A549 (cell line): ENCODE measurements around the gene CLN5. TPM values are rescaled to one million over a fixed set of nuclear protein-coding genes. Genes with fewer than 3 reads are reported as not detected.

Experiments used
- ATAC-seq, 2 experiments: fragments of 200-7000 bp in 1 of 2; fragments of >200 bp in 1 of 2; cut with Nextera tagmentation in 1 of 2; cut with Tn5 transposase in 1 of 2; 3 replicates each; pipeline versions ENCODE4 v1.8.0 to v1.9.1; 2018 to 2020; ENCODE audit warnings: mild to moderate bottlenecking in 1 of 2, moderate library complexity in 1 of 2
- CTCF ChIA-PET: fragments of 300-600 bp; sonication (Branson Sonifier 250); formaldehyde crosslinking; extraction: SDS; loops from one replicate; lab custom pipeline; 2021; ENCODE audit warnings: antibody characterized with exemption, inconsistent platforms; lab: Yijun Ruan, JAX
- POLR2A ChIA-PET: fragments of 350-600 bp; formaldehyde crosslinking; extraction: SDS; loops from one replicate; lab custom pipeline; 2021; ENCODE audit warnings: antibody characterized with exemption, inconsistent platforms; lab: Yijun Ruan, JAX
- DNase-seq, 2 experiments: peaks; one replicate each; pipeline versions ENCODE4 v3.0.0 to v3.0.0-alpha.2; 2011 to 2016; ENCODE audit warnings: low read depth in 1 of 2, low spot score in 1 of 2
- FAIRE-seq: peaks from 2 replicates; lab custom pipeline; 2011; peaks lifted over from hg19 to GRCh38; lab: Jason Lieb, UNC
- H3K27ac ChIP-seq, 2 experiments: fragments of >200 bp; sonication (Bioruptor Twin); formaldehyde crosslinking; 3 replicates each; pipeline ENCODE4 v1.5.1; 2016 to 2017
- H3K4me1 ChIP-seq: fragments of >200 bp; sonication (Bioruptor Twin); formaldehyde crosslinking; 3 replicates; pipeline ENCODE4 v1.6.1; 2016
- H3K4me2 ChIP-seq: fragments of >200 bp; sonication (Bioruptor Twin); formaldehyde crosslinking; 3 replicates; pipeline ENCODE4 v1.6.1; 2016
- H3K4me3 ChIP-seq: fragments of >200 bp; sonication (Bioruptor Twin); formaldehyde crosslinking; 3 replicates; pipeline ENCODE4 v1.5.1; 2016
- H3K9me3 ChIP-seq: fragments of >200 bp; sonication (Bioruptor Twin); formaldehyde crosslinking; 3 replicates; pipeline ENCODE4 v1.6.1; 2016
- BHLHE40 ChIP-seq: IDR thresholded peaks from 2 replicates; pipeline ENCODE4 v1.6.1; 2012; ENCODE audit warnings: low read depth, low read length, inconsistent platforms
- CBX2 ChIP-seq: fragments of 200-600 bp; sonication (generic); IDR thresholded peaks from 2 replicates; pipeline ENCODE4 v1.6.1; 2016; ENCODE audit warnings: low read depth, mild to moderate bottlenecking, borderline replicate concordance
- CBX8 ChIP-seq: fragments of 200-600 bp; sonication (generic); IDR thresholded peaks from 2 replicates; pipeline ENCODE4 v1.6.1; 2016
- CHD4 ChIP-seq: fragments of 200-600 bp; sonication (generic); IDR thresholded peaks from 2 replicates; pipeline ENCODE4 v1.6.1; 2016; ENCODE audit warnings: antibody characterized with exemption, mild to moderate bottlenecking, borderline replicate concordance
- EHMT2 ChIP-seq: fragments of 200-600 bp; sonication (generic); IDR thresholded peaks from 2 replicates; pipeline ENCODE4 v1.6.1; 2016; ENCODE audit warnings: antibody characterized with exemption, low read depth, mild to moderate bottlenecking, moderate library complexity
- EP300 ChIP-seq, 2 experiments: fragments of >200 bp; sonication (Bioruptor Twin); formaldehyde crosslinking; IDR thresholded peaks; 2 replicates in 1 of 2; 3 replicates in 1 of 2; pipeline ENCODE4 v1.6.1; 2016 to 2017
- FOSB ChIP-seq: fragments of 250-450 bp; sonication (Bioruptor Pico); IDR thresholded peaks from 2 replicates; pipeline ENCODE4 v1.5.0; 2020; ENCODE audit warnings: mild to moderate bottlenecking, moderate library complexity
- FOSL2 ChIP-seq, 2 experiments: fragments of 450-650 bp in 1 of 2; fragments of >200 bp in 1 of 2; sonication (Bioruptor Twin) in 1 of 2; formaldehyde crosslinking; IDR thresholded peaks; 2 replicates each; pipeline versions ENCODE4 v1.5.0 to v1.6.1; 2016 to 2020; ENCODE audit warnings: mild to moderate bottlenecking in 1 of 2, moderate library complexity in 1 of 2
- FOXS1 ChIP-seq: fragments of 250-450 bp; sonication (Bioruptor Pico); IDR thresholded peaks from 2 replicates; pipeline ENCODE4 v1.5.0; 2020; ENCODE audit warnings: mild to moderate bottlenecking, moderate library complexity
- GATA3 ChIP-seq: IDR thresholded peaks from 2 replicates; pipeline ENCODE4 v1.6.1; 2012; ENCODE audit warnings: borderline replicate concordance
- HEYL ChIP-seq: fragments of 250-450 bp; sonication (Bioruptor Pico); IDR thresholded peaks from 2 replicates; pipeline ENCODE4 v1.8.0; 2021; ENCODE audit warnings: mild to moderate bottlenecking, moderate library complexity
- HOXB5 ChIP-seq: fragments of 250-450 bp; sonication (Bioruptor Pico); IDR thresholded peaks from 2 replicates; pipeline ENCODE4 v1.5.0; 2020; ENCODE audit warnings: mild to moderate bottlenecking, moderate library complexity
- KDM1A ChIP-seq: fragments of 200-600 bp; sonication (generic); IDR thresholded peaks from 2 replicates; pipeline ENCODE4 v1.6.1; 2016; ENCODE audit warnings: low read depth, mild to moderate bottlenecking
- KDM5A ChIP-seq: fragments of 200-600 bp; sonication (generic); IDR thresholded peaks from 2 replicates; pipeline ENCODE4 v1.6.1; 2016; ENCODE audit warnings: antibody characterized with exemption, mild to moderate bottlenecking
- MAZ ChIP-seq: fragments of 150-350 bp; IDR thresholded peaks from 2 replicates; pipeline ENCODE4 v1.6.1; 2014; ENCODE audit warnings: antibody characterized with exemption, low read depth, low read length, borderline replicate concordance
- NFE2L2 ChIP-seq: fragments of 150-350 bp; conservative IDR thresholded peaks from 2 replicates; pipeline ENCODE4 v1.6.1; 2014; ENCODE audit warnings: low read length
- NR3C1 ChIP-seq: fragments of >200 bp; sonication (Bioruptor Twin); formaldehyde crosslinking; IDR thresholded peaks from 3 replicates; pipeline ENCODE4 v1.6.1; 2017
- PHF8 ChIP-seq: fragments of 200-600 bp; sonication (generic); IDR thresholded peaks from 2 replicates; pipeline ENCODE4 v1.6.1; 2016; ENCODE audit warnings: low read depth, mild to moderate bottlenecking, antibody characterized with exemption, moderate library complexity, borderline replicate concordance
- POLR2A ChIP-seq: IDR thresholded peaks from 2 replicates; pipeline ENCODE4 v1.6.1; 2012; ENCODE audit warnings: mild to moderate bottlenecking, low read length
- RFX5 ChIP-seq: fragments of 450-650 bp; IDR thresholded peaks from 2 replicates; pipeline ENCODE4 v1.7.1; 2014; ENCODE audit warnings: antibody characterized with exemption, mild to moderate bottlenecking, moderate library complexity
- SMC3 ChIP-seq: fragments of >200 bp; sonication (Bioruptor Twin); formaldehyde crosslinking; IDR thresholded peaks from 3 replicates; pipeline ENCODE4 v1.6.1; 2018; ENCODE audit warnings: inconsistent platforms
- TP53 ChIP-seq: fragments of 250-450 bp; sonication (Bioruptor Pico); IDR thresholded peaks from 2 replicates; pipeline ENCODE4 v1.5.0; 2021; ENCODE audit warnings: mild to moderate bottlenecking, moderate library complexity
- ZNF302 ChIP-seq: fragments of 250-450 bp; sonication (Bioruptor Pico); IDR thresholded peaks from 2 replicates; pipeline ENCODE4 v1.9.0; 2021; ENCODE audit warnings: inconsistent platforms, mild to moderate bottlenecking, moderate library complexity
- WGBS: methylation state at CpG from one replicate; pipeline ENCODE4 v1.1.6; 2017; ENCODE audit errors: missing lambda C conversion rate; 5-methylcytosine and 5-hydroxymethylcytosine counted together
- polyA plus RNA-seq, 4 experiments: library from polyadenylated mRNA; depleted of rRNA in 3 of 4; stranded (reverse); fragments of >200 nt; fragmentation: RNase III in 1 of 4; extraction: RNeasy Plus Mini Kit Qiagen cat#74134 plus additional on column Dnase treatment in 1 of 4; gene quantifications; 2 replicates in 3 of 4; 3 replicates in 1 of 4; pipeline ENCODE4 v1.2.3, GENCODE V29; 2011 to 2017
- TF ChIP-seq, protein P1 (sequence below): fragments of >200 bp; sonication (Bioruptor Twin); formaldehyde crosslinking; IDR thresholded peaks from 3 replicates; pipeline ENCODE4 v1.6.1; 2016
- TF ChIP-seq, protein P2 (sequence below): fragments of 450-650 bp; IDR thresholded peaks from 2 replicates; pipeline ENCODE4 v1.6.1; 2014; ENCODE audit warnings: antibody characterized with exemption
- TF ChIP-seq, protein P3 (sequence below): IDR thresholded peaks from 2 replicates; pipeline ENCODE4 v1.6.1; 2012; ENCODE audit warnings: low read depth, borderline replicate concordance

Gene CLN5
- polyA plus RNA-seq, 2 of the 4 experiments (the other 2 are of a cell fraction) = 11.7 to 21.1 TPM

GRCh38 chr13:76974618-76974975 lies 17.3 kb upstream of the CLN5 start:
- DNase-seq = no peak
- no peaks in the 10 kb centered on the region for H3K9me3 ChIP-seq
- POLR2A ChIA-PET = no interaction called here
- H3K4me3 ChIP-seq = no peak overlapping the region
- CTCF ChIA-PET = no interaction called here
- no peak for FAIRE-seq
- ATAC-seq = no peak
- no peak overlapping the region for H3K4me2 ChIP-seq
- no peaks in the 10 kb centered on the region for H3K4me1 ChIP-seq
- no peak overlapping the region for H3K27ac ChIP-seq
- TF ChIP-seq NR3C1 = no peak
- TF ChIP-seq, protein P1, sequence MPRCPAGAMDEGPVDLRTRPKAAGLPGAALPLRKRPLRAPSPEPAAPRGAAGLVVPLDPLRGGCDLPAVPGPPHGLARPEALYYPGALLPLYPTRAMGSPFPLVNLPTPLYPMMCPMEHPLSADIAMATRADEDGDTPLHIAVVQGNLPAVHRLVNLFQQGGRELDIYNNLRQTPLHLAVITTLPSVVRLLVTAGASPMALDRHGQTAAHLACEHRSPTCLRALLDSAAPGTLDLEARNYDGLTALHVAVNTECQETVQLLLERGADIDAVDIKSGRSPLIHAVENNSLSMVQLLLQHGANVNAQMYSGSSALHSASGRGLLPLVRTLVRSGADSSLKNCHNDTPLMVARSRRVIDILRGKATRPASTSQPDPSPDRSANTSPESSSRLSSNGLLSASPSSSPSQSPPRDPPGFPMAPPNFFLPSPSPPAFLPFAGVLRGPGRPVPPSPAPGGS = no peak
- 16% methylated on average over 3 of the region's 3 CpGs for WGBS

- DNase-seq = no peak
- Histone ChIP-seq H3K4me2 (no peak overlapping the region), H3K4me1 (no peaks in the 10 kb centered on the region), H3K27ac (no peak overlapping the region), H3K4me3 (no peak overlapping the region)
- CTCF ChIA-PET = no interaction called here
- POLR2A ChIA-PET = no interaction called here
- 29% methylated on average over 6 of the region's 6 CpGs for WGBS
- no peak for TF ChIP-seq TP53 (CRISPR knock-in tag)
- no peak for TF ChIP-seq KDM1A
- no peak for TF ChIP-seq RFX5
- no peak for TF ChIP-seq CBX2
- TF ChIP-seq, protein P1 = no peak
- no peak for TF ChIP-seq EP300 (IDR thresholded peaks at IDR 0.05)
- TF ChIP-seq CHD4 = no peak
- TF ChIP-seq, all 56 proteins: peak for 0
- no peaks in the 10 kb centered on the region for H3K9me3 ChIP-seq
- FAIRE-seq (no peak), ATAC-seq (no peak)
These were observed 16.0 kb upstream of the CLN5 start for GRCh38 chr13:76975863-76976262.

DNA sequence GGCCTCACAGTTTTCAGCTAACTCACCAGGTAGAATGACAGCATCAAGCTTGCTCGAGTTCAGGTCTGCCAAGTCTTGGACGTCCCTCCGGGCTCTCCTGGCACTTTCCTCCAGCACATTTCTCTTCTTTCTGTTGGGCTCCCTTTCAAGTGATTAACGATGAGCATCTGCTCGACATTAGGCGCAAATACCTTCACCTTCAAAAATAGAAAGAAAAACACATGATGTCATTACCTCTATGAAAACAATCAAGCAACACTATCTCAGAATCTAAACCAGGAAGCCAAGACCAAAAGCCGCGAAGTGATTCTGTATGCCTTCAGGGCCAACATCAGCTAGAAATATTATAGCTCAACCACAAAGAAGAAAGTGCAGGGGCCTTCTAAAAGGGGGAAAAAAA lies 15.4 kb upstream of the CLN5 start:
- FAIRE-seq = no peak
- ATAC-seq = no peak
- WGBS = 59% methylated on average over 8 of the region's 8 CpGs
- no peak overlapping the region for H3K27ac ChIP-seq
- ChIA-PET POLR2A (no interaction called here), CTCF (interaction anchor here (1.0 kb wide), 1 partner anchor 26 kb away, joined by 4 read pairs; no protein-coding TSS in a partner anchor)
- no peaks in the 10 kb centered on the region for H3K4me1 ChIP-seq
- TF ChIP-seq SMC3 (no peak), FOSL2 (IDR thresholded peaks at IDR 0.05) (no peak), FOSL2 (CRISPR knock-in tag; IDR thresholded peaks at IDR 0.05) (no peak), FOSB (CRISPR knock-in tag) (no peak), NR3C1 (no peak), POLR2A (no peak)
- TF ChIP-seq, protein P2, sequence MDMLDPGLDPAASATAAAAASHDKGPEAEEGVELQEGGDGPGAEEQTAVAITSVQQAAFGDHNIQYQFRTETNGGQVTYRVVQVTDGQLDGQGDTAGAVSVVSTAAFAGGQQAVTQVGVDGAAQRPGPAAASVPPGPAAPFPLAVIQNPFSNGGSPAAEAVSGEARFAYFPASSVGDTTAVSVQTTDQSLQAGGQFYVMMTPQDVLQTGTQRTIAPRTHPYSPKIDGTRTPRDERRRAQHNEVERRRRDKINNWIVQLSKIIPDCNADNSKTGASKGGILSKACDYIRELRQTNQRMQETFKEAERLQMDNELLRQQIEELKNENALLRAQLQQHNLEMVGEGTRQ = no peak
- H3K4me2 ChIP-seq = no peak overlapping the region
- H3K4me3 ChIP-seq = no peak overlapping the region
- H3K9me3 ChIP-seq = no peaks in the 10 kb centered on the region
- DNase-seq = no peak

DNA sequence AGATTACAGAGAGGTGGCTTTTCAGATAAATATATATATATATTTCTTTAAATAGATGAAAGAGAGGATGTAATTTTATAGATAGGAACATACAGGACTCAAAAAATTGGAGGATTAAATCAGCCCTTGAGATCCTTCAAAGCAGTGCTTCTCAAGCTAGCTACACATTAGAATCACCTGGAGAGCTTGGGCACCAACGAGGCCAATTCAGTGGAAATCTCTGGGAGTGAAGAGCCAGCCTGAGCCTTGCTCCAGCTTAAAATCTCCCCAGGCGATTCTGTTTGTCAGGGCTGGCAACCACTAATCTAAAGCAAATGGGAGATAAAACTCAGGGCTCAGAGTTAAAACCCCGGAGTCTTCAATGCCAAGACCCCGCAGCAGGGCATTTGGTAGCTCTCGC lies 15.0 kb upstream of the CLN5 start:
- ATAC-seq (no peak), DNase-seq (no peak), FAIRE-seq (no peak)
- TF ChIP-seq MAZ (no peak), KDM5A (no peak), HEYL (CRISPR knock-in tag) (no peak), GATA3 (no peak), SMC3 (no peak), NFE2L2 (no peak), FOXS1 (no peak), KDM1A (no peak), BHLHE40 (no peak), HOXB5 (CRISPR knock-in tag) (no peak), ZNF302 (CRISPR knock-in tag) (no peak), CBX8 (no peak), EP300 (IDR thresholded peaks at IDR 0.05) (no peak), PHF8 (no peak), EHMT2 (no peak)
- TF ChIP-seq, protein P3, sequence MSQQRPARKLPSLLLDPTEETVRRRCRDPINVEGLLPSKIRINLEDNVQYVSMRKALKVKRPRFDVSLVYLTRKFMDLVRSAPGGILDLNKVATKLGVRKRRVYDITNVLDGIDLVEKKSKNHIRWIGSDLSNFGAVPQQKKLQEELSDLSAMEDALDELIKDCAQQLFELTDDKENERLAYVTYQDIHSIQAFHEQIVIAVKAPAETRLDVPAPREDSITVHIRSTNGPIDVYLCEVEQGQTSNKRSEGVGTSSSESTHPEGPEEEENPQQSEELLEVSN = no peak
- Histone ChIP-seq H3K4me2 (no peak overlapping the region), H3K4me3 (no peak overlapping the region), H3K9me3 (no peaks in the 10 kb centered on the region), H3K27ac (no peak overlapping the region), H3K4me1 (no peaks in the 10 kb centered on the region)
- ChIA-PET POLR2A (no interaction called here), CTCF (interaction anchor here (1.0 to 1.1 kb wide), 2 partner anchors 25 to 1107 kb away, joined by 3 to 4 read pairs; no protein-coding TSS in a partner anchor)
- 59% methylated on average over 5 of the region's 5 CpGs for WGBS
